ENCODE results near the gene TRAF6.
"Not testable (repeated sequence)": the region's sequence is repeated elsewhere in the genome, so short reads cannot be mapped to it uniquely, and the experiment has no call there.

Gene TRAF6

GRCh38 chr11:36509694-36510593 is at the start of gene TRAF6:
Gene TRAF6 (minus strand): TSS chr11:36510272. CDS start chr11:36501515, 8,757 bp downstream.
- DNase-seq: peak; percentile 67

DNA sequence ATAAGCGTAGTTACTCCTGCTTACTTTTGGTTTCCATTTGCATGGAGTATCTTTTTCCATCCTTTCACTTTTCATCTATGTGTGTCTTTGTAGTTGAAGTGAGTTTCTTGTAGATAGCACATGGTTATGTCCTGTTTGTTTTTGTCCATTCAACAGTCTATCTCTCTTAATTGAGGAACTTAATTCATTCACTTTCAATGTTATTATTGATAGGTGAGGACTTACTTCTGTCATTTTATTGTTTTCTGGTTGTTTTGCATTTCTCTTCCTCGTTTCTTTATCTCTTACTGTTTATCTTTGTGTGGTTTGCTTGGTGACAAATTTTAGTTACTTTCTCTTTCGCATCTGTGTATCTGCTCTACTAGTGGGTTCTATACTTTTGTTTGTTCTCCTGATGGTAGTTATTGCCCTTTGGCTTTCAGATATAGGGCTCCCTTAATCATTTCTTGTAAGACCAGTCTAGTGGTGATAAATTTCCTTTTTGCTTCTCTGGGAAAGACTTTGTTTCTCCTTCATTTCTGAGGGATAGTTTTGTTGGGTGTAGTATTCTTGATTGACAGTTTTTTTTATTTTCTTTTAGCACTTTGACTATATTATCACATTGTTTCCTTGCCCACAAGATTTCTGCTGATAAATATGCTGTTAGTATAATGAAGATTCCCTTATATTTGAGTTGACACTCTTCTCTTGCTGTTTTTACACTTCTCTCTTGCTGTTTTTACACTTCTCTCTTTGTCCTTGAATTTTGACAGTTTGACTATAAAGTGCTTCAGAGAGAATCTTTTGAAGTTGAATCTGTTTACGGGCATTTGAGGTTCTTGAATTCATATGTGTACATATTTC is 48.7 kb upstream of the TRAF6 start:
- no peak for DNase-seq

DNA sequence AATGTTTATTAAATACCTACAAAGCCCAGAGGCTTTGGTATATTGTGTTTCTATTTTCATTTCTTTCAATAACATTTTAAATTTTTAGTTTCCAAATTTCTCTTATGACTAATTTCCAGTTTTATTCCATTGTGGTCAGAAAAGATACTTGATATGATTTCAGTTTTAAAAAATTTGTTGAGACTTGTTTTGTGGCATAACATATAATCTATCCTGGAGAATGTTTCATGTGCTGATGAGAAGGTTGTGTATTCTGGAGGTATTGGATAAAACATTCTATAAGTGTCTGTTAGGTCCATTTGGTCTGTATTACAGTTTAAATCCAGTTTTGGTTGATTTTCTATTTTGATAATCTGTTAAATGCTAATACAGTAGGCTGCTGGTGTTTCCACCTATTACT is 47.9 kb upstream of the TRAF6 start:
- DNase-seq: no peak

GRCh38 chr11:36557390-36557789 is 47.3 kb upstream of the TRAF6 start:
- not testable (repeated sequence) for DNase-seq

- DNase-seq: no peak
These were observed 40.5 kb upstream of the TRAF6 start for GRCh38 chr11:36550385-36551115.

DNA sequence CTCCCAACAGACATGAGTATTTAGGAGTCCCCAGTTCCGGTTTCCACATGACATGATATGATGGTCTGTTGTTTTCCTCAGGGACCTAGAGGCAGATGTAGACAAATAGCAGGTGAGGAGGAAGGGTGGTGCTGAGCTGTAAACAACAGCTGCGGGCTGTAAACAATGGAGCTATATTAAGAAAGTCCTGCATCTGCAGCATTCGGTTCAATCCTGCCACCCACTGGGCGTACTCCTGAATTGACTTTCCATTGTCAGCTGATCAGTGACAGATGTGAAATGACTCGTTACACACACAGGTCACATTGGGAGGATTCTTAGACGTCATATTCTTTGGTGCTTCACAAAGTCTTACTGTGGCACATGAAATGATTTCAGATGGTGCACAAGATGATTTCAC is 30.9 kb upstream of the TRAF6 start:
- no peak for DNase-seq

- DNase-seq: no peak
These were observed 24.3 kb upstream of the TRAF6 start for GRCh38 chr11:36534276-36534840.

GRCh38 chr11:36532941-36533601 is 23.0 kb upstream of the TRAF6 start:
- DNase-seq: no peak

- DNase-seq: no peak
These were observed 20.8 kb upstream of the TRAF6 start for GRCh38 chr11:36530840-36531239.

DNA sequence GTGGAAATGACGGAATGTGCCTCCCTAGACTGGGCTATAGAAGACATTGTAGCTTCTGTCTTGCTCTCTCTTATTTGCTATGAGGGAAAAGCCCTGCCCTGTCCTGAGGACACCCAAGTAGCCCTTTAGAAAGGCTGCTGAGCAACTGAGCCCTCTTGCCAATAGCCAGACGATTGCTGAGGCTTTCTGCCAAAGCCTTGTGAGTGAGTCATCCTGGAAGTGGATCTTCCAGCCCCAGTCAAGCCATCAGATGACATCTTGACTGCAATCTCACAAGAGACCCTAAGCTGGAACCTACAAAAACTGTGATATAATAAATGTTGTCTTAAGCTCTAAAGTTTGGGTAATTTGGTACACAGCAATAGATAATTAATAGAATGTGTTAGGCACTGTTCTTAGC is 3.9 kb upstream of the TRAF6 start:
- DNase-seq: no peak

DNA sequence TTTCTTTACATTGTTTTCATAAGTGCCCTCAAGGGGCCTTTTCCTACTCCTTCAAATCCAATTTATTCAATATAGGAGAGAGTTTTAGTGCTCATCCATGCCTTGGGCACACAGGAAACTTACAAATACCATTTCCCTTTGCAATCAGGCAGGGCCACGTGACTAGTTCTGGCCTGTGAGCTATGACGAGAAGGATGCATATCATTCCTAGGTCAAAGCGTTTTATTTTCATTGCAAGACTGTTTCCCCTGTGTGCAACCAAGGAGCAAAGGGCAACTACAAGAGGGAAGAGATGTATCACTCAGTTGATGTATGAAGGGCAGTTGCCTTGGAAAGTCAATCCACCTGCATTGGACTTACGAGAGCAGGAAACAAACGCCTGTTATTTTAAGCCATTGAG is 1.9 kb upstream of the TRAF6 start:
- DNase-seq: no peak

DNA sequence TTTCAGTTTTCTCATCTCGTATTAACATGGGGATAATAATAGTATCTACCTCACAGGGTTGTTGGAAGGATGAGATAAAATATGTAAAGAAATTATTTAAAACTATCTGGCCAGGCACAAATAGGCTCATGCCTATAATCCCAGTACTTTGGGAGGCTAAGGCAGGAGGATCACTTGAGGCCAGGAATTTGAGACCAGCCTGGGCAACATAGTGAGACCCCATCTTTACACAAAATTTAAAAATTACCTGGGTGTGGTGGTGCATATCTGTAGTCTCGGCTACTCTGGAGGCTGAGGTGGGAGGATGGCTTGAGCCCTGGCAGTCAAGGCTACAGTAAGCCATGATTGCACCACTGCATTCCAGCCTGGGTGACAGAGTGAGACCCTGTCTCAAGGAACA is 990 bp upstream of the TRAF6 start:
- DNase-seq: not testable (repeated sequence)

- DNase-seq: no peak
These were observed 496 bp upstream of the TRAF6 start for GRCh38 chr11:36510594-36510942.

DNA sequence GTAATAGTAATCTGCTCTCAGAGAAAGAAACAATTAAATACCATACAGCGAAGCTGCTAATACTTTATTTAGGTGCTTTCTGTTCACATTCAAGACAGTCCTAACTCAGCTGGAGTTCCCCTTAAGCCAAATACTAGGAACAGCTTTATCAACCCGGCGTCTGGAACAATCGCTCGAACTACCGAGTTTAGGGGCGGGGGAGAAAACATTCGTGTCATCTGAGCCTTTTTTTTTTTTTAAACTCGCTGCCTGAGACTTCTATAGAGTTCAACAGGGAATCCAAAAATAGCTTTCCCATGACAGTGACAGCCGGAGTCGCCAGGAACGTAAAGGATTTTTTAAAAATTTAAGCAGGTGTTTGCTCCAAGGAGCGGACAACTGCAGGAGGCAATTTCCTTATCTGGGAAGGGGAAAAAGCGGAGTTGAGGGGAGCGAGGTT is 852 bp downstream of the TRAF6 start:
- no peak for DNase-seq

DNA sequence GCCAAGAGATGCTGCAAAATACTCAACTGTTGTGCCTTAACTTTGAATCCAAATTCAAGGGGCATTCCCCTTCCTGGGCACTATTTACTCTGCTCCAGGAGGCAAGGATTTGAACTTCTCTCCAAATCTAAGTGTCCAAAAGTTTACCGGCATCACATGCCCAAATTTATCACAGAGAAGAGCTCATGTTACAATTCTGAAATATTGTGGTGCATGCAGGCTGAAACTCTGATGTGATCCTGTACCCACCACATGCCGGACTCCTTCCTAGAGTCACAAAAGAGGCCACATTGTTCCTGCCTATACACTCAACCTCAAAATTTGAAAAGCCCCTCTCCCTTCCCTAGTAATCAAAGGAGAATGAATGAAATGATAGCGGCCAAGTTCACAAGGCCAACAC is 1.3 kb downstream of the TRAF6 start:
- DNase-seq: no peak

GRCh38 chr11:36507824-36508489 is 2.1 kb downstream of the TRAF6 start:
- no peak for DNase-seq

- DNase-seq: no peak
These were observed 8.8 kb downstream of the TRAF6 start for GRCh38 chr11:36501236-36501635.

DNA sequence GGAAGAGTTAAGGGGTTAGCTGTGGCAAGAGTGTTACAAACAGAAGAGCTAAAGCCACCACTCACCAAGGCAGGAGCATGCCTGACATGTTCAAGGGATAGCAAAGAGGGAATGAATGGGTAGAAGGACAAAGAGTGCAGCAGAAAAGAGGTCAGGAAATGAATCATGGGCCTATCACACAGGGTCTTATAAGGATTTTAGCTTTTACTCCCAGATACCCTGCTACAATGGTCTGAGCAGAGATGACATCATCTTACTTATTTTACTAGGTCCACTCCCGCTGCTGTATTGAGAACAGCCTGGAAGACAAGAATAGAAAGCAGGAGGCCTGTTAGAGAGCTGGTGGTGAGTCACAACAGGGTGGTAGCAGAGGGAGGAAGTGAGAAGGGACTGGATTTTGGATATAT is 9.8 kb downstream of the TRAF6 start:
- DNase-seq: no peak

- no peak for DNase-seq
These were observed 10.8 kb downstream of the TRAF6 start for GRCh38 chr11:36499315-36499714.

DNA sequence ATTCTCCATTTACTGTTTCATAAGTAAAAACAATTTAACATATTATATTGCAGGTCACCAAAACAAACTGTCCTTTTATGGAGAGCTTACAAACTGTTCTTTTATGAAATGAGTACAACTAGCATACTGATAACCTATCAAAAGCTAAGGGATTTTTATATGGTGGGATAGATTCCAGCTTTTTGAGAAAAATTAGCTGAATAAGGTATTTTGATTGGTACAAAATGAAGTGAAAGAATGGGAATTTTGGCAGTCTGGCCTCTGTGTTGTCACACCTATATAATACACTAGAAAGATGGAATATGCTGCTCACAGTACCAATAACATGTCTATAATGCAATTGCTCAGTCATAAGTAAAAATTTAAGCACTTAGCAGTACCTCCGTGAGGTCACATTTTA is 11.4 kb downstream of the TRAF6 start:
- DNase-seq: no peak

GRCh38 chr11:36493332-36493731 is 16.7 kb downstream of the TRAF6 start:
- DNase-seq: no peak
